T-cell (primary cell): Measurements from ENCODE around the gene SNHG17. TPM values are rescaled to one million over a fixed set of nuclear protein-coding genes. Genes with fewer than 3 reads are reported as not detected.
A peak's percentile ranks its signal among the peaks of the same experiment; 100 is the strongest.

Experiments
- ATAC-seq, 4 experiments: fragments of 200-7000 bp in 3 of 4; fragments of 150-1000 bp in 1 of 4; cut with Tn5 transposase; replicated peaks in 1 of 4; 1 replicate in 3 of 4; 2 replicates in 1 of 4; pipeline ENCODE4 v1.10.0; 2021; ENCODE audit warnings: moderate library complexity in 3 of 4, mild to moderate bottlenecking in 2 of 4, moderate number of reproducible peaks in 1 of 4
- CTCF ChIA-PET, 2 donors: fragments of 300-600 bp; sonication (Branson Sonifier 250); formaldehyde crosslinking; loops; one replicate each; lab custom pipeline; 2022; ENCODE audit warnings: antibody characterized with exemption in 2 of 2; lab: Charles Lee
- POLR2A ChIA-PET, 2 donors: fragments of 300-600 bp; sonication (Branson Sonifier 250); formaldehyde crosslinking; loops; one replicate each; lab custom pipeline; 2022; ENCODE audit warnings: antibody characterized with exemption in 2 of 2; lab: Charles Lee
- DNase-seq, 35 experiments: peaks; one replicate each; pipeline versions ENCODE4 v3.0.0 to v3.0.0-alpha.2; 2013 to 2023
- H3K27ac ChIP-seq: one replicate; pipeline ENCODE4 v1.5.1; 2013; ENCODE audit warnings: low read length
- H3K27me3 ChIP-seq, 2 experiments: replicated peaks in 1 of 2; 1 replicate in 1 of 2; 2 replicates in 1 of 2; pipeline versions ENCODE4 v1.6.1 to v1.7.0; 2013; ENCODE audit warnings: low read length in 1 of 2, mixed read lengths in 1 of 2; ENCODE audit not compliant: control insufficient read depth in 2 of 2, insufficient read depth in 2 of 2; ENCODE audit errors: extremely low read depth in 1 of 2
- H3K36me3 ChIP-seq, 2 donors: 1 replicate in 1 of 2; 2 replicates in 1 of 2; pipeline versions ENCODE4 v1.6.1 to v1.7.0; 2013; ENCODE audit warnings: low read length in 1 of 2; ENCODE audit not compliant: control insufficient read depth in 2 of 2, insufficient read depth in 1 of 2; ENCODE audit errors: extremely low read depth in 1 of 2
- H3K4me1 ChIP-seq, 2 experiments: 1 replicate in 1 of 2; 2 replicates in 1 of 2; pipeline versions ENCODE4 v1.6.1 to v1.7.0; 2013; ENCODE audit warnings: low read length in 2 of 2, mixed read lengths in 1 of 2; ENCODE audit not compliant: insufficient read depth in 2 of 2, control insufficient read depth in 1 of 2; ENCODE audit errors: extremely low read depth in 1 of 2
- H3K4me3 ChIP-seq, 2 donors: 1 replicate in 1 of 2; 2 replicates in 1 of 2; pipeline versions ENCODE4 v1.5.1 to v1.7.0; 2013; ENCODE audit warnings: mild to moderate bottlenecking in 2 of 2, low read length in 1 of 2, moderate library complexity in 1 of 2; ENCODE audit not compliant: control insufficient read depth in 1 of 2; ENCODE audit errors: extremely low read depth in 1 of 2
- H3K9me3 ChIP-seq: 2 replicates; pipeline ENCODE4 v1.7.0; 2013
- H3K27ac Mint-ChIP-seq, 2 donors: one replicate each; pipeline ENCODE4 v1.8.0; 2020 to 2021; ENCODE audit warnings: mild to moderate bottlenecking in 2 of 2, mixed read lengths in 2 of 2
- H3K27me3 Mint-ChIP-seq, 2 donors: one replicate each; pipeline ENCODE4 v1.8.0; 2021 to 2022; ENCODE audit warnings: mixed read lengths in 2 of 2
- H3K36me3 Mint-ChIP-seq: one replicate; pipeline ENCODE4 v1.8.0; 2021; ENCODE audit warnings: mixed read lengths
- H3K4me1 Mint-ChIP-seq, 3 donors: one replicate each; pipeline ENCODE4 v1.8.0; 2020 to 2022; ENCODE audit warnings: mixed read lengths in 3 of 3, mild to moderate bottlenecking in 1 of 3
- H3K4me3 Mint-ChIP-seq, 3 donors: one replicate each; pipeline ENCODE4 v1.8.0; 2020 to 2022; ENCODE audit warnings: mild to moderate bottlenecking in 3 of 3, mixed read lengths in 3 of 3, moderate library complexity in 3 of 3
- H3K9me3 Mint-ChIP-seq, 3 donors: one replicate each; pipeline ENCODE4 v1.8.0; 2020 to 2022; ENCODE audit warnings: mixed read lengths in 3 of 3
- WGBS: methylation state at CpG from one replicate; pipeline ENCODE4 v1.1.5; 2013; ENCODE audit warnings: missing lambda C conversion rate; ENCODE audit not compliant: insufficient coverage; 5-methylcytosine and 5-hydroxymethylcytosine counted together
- total RNA-seq, 35 experiments: library from RNA in 6 of 35; stranded (reverse) in 6 of 35; fragments of 120-200 nt in 1 of 35; gene quantifications; one replicate each; pipeline versions ENCODE4 v1.2.1 to v1.2.4 and lab custom pipeline; 2013 to 2026

SNHG17 gene
- total RNA-seq, result 10 to 100 TPM; 46.7 to 77.9 (median 67.6) TPM
- total RNA-seq (2013), result 26.3 TPM
- total RNA-seq (lab: John Stamatoyannopoulos, UW), result 26.3 to 150 (median 62.1) reads per million in 29 experiments

GRCh38 chr20:38434770-38435554 lies at the start of gene SNHG17:
TSS of gene SNHG17 (minus strand) at chr20:38435328.
- WGBS, result 0% methylated on average over 62 of the region's 65 CpGs
- Histone ChIP-seq H3K27ac (peak within 1 kb of the TSS; percentile 88), H3K4me1 (peaks cover 6 to 29% of the 10 kb centered on the region in 2 experiments), H3K36me3 (peaks cover 9 to 33% of the 10 kb centered on the region in 2 donors), H3K4me3 (peak within 1 kb of the TSS; percentile 70 to 86), H3K9me3 (no peaks in the 10 kb centered on the region), H3K27me3 (peaks cover 0 to 6% of the 10 kb centered on the region in 2 experiments)
- H3K36me3 Mint-ChIP-seq, result peaks cover 30% of the 10 kb centered on the region
- H3K27me3 Mint-ChIP-seq, result peaks cover 0 to 6% of the 10 kb centered on the region in 2 donors
- H3K9me3 Mint-ChIP-seq, result no peaks in the 10 kb centered on the region
- ChIA-PET CTCF (interaction anchor here (0.6 to 3.5 kb wide), 9 partner anchors 10 to 1919 kb away, joined by 3 to 72 read pairs (median 5); partner anchors contain the start of gene RALGAPB (in 1 of the 2)), POLR2A (interaction anchor here in 1 of 2 donors (0.5 to 2.2 kb wide), 3 partner anchors 11 to 1500 kb away, joined by 4 to 23 read pairs (median 5); no protein-coding TSS in a partner anchor)
- DNase-seq (peak; percentile 75 to 96 (median 84)), ATAC-seq (peak; percentile 84 to 91 (median 86))
- H3K4me1 Mint-ChIP-seq, result peaks cover 41 to 43% (median 41%) of the 10 kb centered on the region in 3 donors
- H3K27ac Mint-ChIP-seq, result peak within 1 kb of the TSS; percentile 89 to 95
- peak within 1 kb of the TSS; percentile 89 to 95 (median 93) for H3K4me3 Mint-ChIP-seq

- H3K4me1 Mint-ChIP-seq, result peaks cover 65 to 66% (median 65%) of the 10 kb centered on the region in 3 donors
- Histone ChIP-seq H3K4me1 (peaks cover 4 to 8% of the 10 kb centered on the region in 2 experiments), H3K4me3 (no peak overlapping the region), H3K27ac (no peak overlapping the region), H3K9me3 (no peaks in the 10 kb centered on the region), H3K36me3 (peaks cover 2 to 3% of the 10 kb centered on the region in 2 donors), H3K27me3 (no peaks in the 10 kb centered on the region)
- H3K27me3 Mint-ChIP-seq, result no peaks in the 10 kb centered on the region
- H3K27ac Mint-ChIP-seq, result no peak overlapping the region
- H3K9me3 Mint-ChIP-seq, result no peaks in the 10 kb centered on the region
- ChIA-PET CTCF (interaction anchor here (0.7 to 1.3 kb wide), 4 partner anchors 15 to 570 kb away, joined by 3 to 5 read pairs (median 3); partner anchors contain the start of gene SNHG17 (in 1 of the 2)), POLR2A (interaction anchor here in 1 of 2 donors (0.7 kb wide), 1 partner anchor 33 kb away, joined by 5 read pairs; no protein-coding TSS in a partner anchor)
- H3K4me3 Mint-ChIP-seq, result no peak overlapping the region
- H3K36me3 Mint-ChIP-seq, result peaks cover 24% of the 10 kb centered on the region
- no peak for ATAC-seq
- DNase-seq, result no peak
- 100% methylated on average over 1 of the region's 2 CpGs for WGBS
Observed at GRCh38 chr20:38479596-38479995, 44.5 kb upstream of the SNHG17 start.

- ATAC-seq (no peak), DNase-seq (no peak)
- peaks cover 2 to 3% of the 10 kb centered on the region in 2 donors for H3K36me3 ChIP-seq
- peaks cover 13 to 23% of the 10 kb centered on the region in 2 experiments for H3K4me1 ChIP-seq
- ChIA-PET CTCF (interaction anchor here in 1 of 2 donors (0.9 kb wide), 1 partner anchor 31 kb away, joined by 3 read pairs; no protein-coding TSS in a partner anchor), POLR2A (no interaction called here)
- H3K27ac ChIP-seq, result no peak overlapping the region
- H3K9me3 Mint-ChIP-seq, result no peaks in the 10 kb centered on the region
- peaks cover 22% of the 10 kb centered on the region for H3K36me3 Mint-ChIP-seq
- H3K4me1 Mint-ChIP-seq, result peaks cover 55 to 71% (median 70%) of the 10 kb centered on the region in 3 donors
- no peaks in the 10 kb centered on the region for H3K27me3 ChIP-seq
- WGBS, result 94% methylated on average over 6 of the region's 8 CpGs
- no peaks in the 10 kb centered on the region for H3K9me3 ChIP-seq
- no peak overlapping the region for H3K4me3 Mint-ChIP-seq
- H3K27me3 Mint-ChIP-seq, result no peaks in the 10 kb centered on the region
- no peak overlapping the region for H3K27ac Mint-ChIP-seq
- H3K4me3 ChIP-seq, result no peak overlapping the region
Observed at GRCh38 chr20:38477747-38478146, 42.6 kb upstream of the SNHG17 start.

GRCh38 chr20:38473367-38473795 lies 38.3 kb upstream of the SNHG17 start:
- Histone ChIP-seq H3K27ac (no peak overlapping the region), H3K36me3 (peaks cover 0 to 2% of the 10 kb centered on the region in 2 donors), H3K9me3 (no peaks in the 10 kb centered on the region), H3K4me1 (peaks cover 13 to 27% of the 10 kb centered on the region in 2 experiments), H3K27me3 (peaks cover 0 to 2% of the 10 kb centered on the region in 2 experiments), H3K4me3 (peak overlapping the region; percentile 86 to 91)
- CTCF ChIA-PET, result interaction anchor here in 1 of 2 donors (0.5 to 2.4 kb wide), 5 partner anchors 15 to 258 kb away, joined by 3 to 29 read pairs (median 7); partner anchors contain the start of gene SNHG17
- POLR2A ChIA-PET, result interaction anchor here (0.6 to 1.2 kb wide), 4 partner anchors 18 to 333 kb away, joined by 3 to 6 read pairs (median 4); no protein-coding TSS in a partner anchor
- H3K36me3 Mint-ChIP-seq, result peaks cover 4% of the 10 kb centered on the region
- DNase-seq, result peak in 1 of 35 experiments; percentile 4
- ATAC-seq, result no peak
- 50% methylated on average over 3 of the region's 10 CpGs for WGBS
- H3K9me3 Mint-ChIP-seq, result no peaks in the 10 kb centered on the region
- H3K27me3 Mint-ChIP-seq, result no peaks in the 10 kb centered on the region
- H3K4me3 Mint-ChIP-seq, result peak overlapping the region; percentile 85 to 86 (median 85)
- peaks cover 43 to 58% (median 57%) of the 10 kb centered on the region in 3 donors for H3K4me1 Mint-ChIP-seq
- peak overlapping the region; percentile 29 to 68 for H3K27ac Mint-ChIP-seq

GRCh38 chr20:38472513-38473366 lies 37.6 kb upstream of the SNHG17 start, which contains the start of gene RALGAPB:
TSS of gene RALGAPB (plus strand) at chr20:38472843. CDS start at chr20:38488433, 15,590 bp downstream.
- Histone ChIP-seq H3K36me3 (peaks cover 0 to 2% of the 10 kb centered on the region in 2 donors), H3K4me1 (peaks cover 13 to 27% of the 10 kb centered on the region in 2 experiments), H3K4me3 (peak within 1 kb of the TSS; percentile 86 to 91), H3K27ac (peak within 1 kb of the TSS; percentile 85), H3K27me3 (peaks cover 0 to 3% of the 10 kb centered on the region in 2 experiments), H3K9me3 (no peaks in the 10 kb centered on the region)
- peaks cover 4% of the 10 kb centered on the region for H3K36me3 Mint-ChIP-seq
- peak; percentile 94 to 100 (median 97) for DNase-seq
- H3K27ac Mint-ChIP-seq, result peak within 1 kb of the TSS; percentile 86 to 93
- POLR2A ChIA-PET, result interaction anchor here (0.6 to 1.4 kb wide), 5 partner anchors 19 to 439 kb away, joined by 3 to 4 read pairs (median 3); partner anchors contain the start of genes RPRD1B (in 1 of the 2) and TTI1 (in 1 of the 2)
- peaks cover 43 to 53% (median 53%) of the 10 kb centered on the region in 3 donors for H3K4me1 Mint-ChIP-seq
- CTCF ChIA-PET, result interaction anchor here (0.5 to 2.4 kb wide), 10 partner anchors 13 to 379 kb away, joined by 3 to 29 read pairs (median 4); partner anchors contain the start of genes PPP1R16B (in 1 of the 2) and SNHG17 (in 1 of the 2)
- under 1% methylated on average over 73 of the region's 81 CpGs for WGBS
- H3K27me3 Mint-ChIP-seq, result no peaks in the 10 kb centered on the region
- peak within 1 kb of the TSS; percentile 85 to 86 (median 85) for H3K4me3 Mint-ChIP-seq
- H3K9me3 Mint-ChIP-seq, result no peaks in the 10 kb centered on the region
- ATAC-seq, result peak; percentile 93 to 95 (median 94)
